Endothelial cell of umbilical vein (primary cell): ENCODE measurements around the gene NCAPG2. TPM values are rescaled to one million over a fixed set of nuclear protein-coding genes. Genes with fewer than 3 reads are reported as not detected.

Experiments used
- BruUV-seq: library from RNA; stranded (reverse); fragments of 400-500 nt; replicated peaks from 2 replicates; lab custom pipeline; 2021; lab: Mats Ljungman, UMichigan
- CTCF ChIA-PET: fragments of 300-600, 350-600 bp; sonication (Branson Sonifier 250); formaldehyde crosslinking; loops from one replicate; lab custom pipeline; 2021; ENCODE audit warnings: antibody characterized with exemption, inconsistent platforms; lab: Charles Lee
- POLR2A ChIA-PET: fragments of 300-600, 350-600 bp; sonication (Branson Sonifier 250); formaldehyde crosslinking; loops from one replicate; lab custom pipeline; 2021; ENCODE audit warnings: antibody characterized with exemption, inconsistent platforms; lab: Charles Lee
- DNase-seq: peaks from one replicate; pipeline ENCODE4 v3.0.0-alpha.2; 2011; ENCODE audit warnings: low read depth, low spot score
- FAIRE-seq: peaks from 2 replicates; lab custom pipeline; 2011; peaks lifted over from hg19 to GRCh38; lab: Jason Lieb, UNC
- H2AFZ ChIP-seq: 2 replicates; pipeline ENCODE4 v1.6.0; 2012; ENCODE audit warnings: low read depth, low read length, control low read depth, inconsistent platforms
- H3K27ac ChIP-seq: 2 replicates; pipeline ENCODE4 v1.5.1; 2011; ENCODE audit warnings: low read depth, mild to moderate bottlenecking, control low read depth, low read length, moderate library complexity; ENCODE audit not compliant: insufficient read depth
- H3K27me3 ChIP-seq, 2 experiments: 2 replicates each; pipeline versions ENCODE4 v1.6.0 to v1.6.1; 2011; ENCODE audit warnings: low read length in 2 of 2, mixed read lengths in 1 of 2; ENCODE audit not compliant: control insufficient read depth in 2 of 2, insufficient read depth in 2 of 2
- H3K36me3 ChIP-seq, 2 experiments: 2 replicates in 1 of 2; 3 replicates in 1 of 2; pipeline ENCODE4 v1.5.1; 2011; ENCODE audit warnings: low read length in 2 of 2, mild to moderate bottlenecking in 1 of 2, moderate library complexity in 1 of 2; ENCODE audit not compliant: control insufficient read depth in 2 of 2, insufficient read depth in 2 of 2; ENCODE audit errors: extremely low read depth in 1 of 2
- H3K4me1 ChIP-seq: 3 replicates; pipeline ENCODE4 v1.5.1; 2011; ENCODE audit warnings: mild to moderate bottlenecking, low read length; ENCODE audit not compliant: control insufficient read depth, insufficient read depth; ENCODE audit errors: extremely low read depth
- H3K4me2 ChIP-seq: 2 replicates; pipeline ENCODE4 v1.6.1; 2011; ENCODE audit warnings: low read length, control low read depth, mixed read lengths; ENCODE audit not compliant: insufficient read depth
- H3K4me3 ChIP-seq, 3 experiments: fragments of 200-600 bp in 1 of 3; sonication (generic), shearing (Covaris generic) in 1 of 3; replicated peaks in 1 of 3; 2 replicates each; pipeline ENCODE4 v1.5.1; 2011 to 2016; ENCODE audit warnings: control low read depth in 3 of 3, low read length in 3 of 3, mild to moderate bottlenecking in 2 of 3, inconsistent platforms in 1 of 3, low read depth in 1 of 3, moderate library complexity in 1 of 3; ENCODE audit not compliant: insufficient read depth in 1 of 3
- H3K79me2 ChIP-seq: 2 replicates; pipeline ENCODE4 v1.6.0; 2012; ENCODE audit warnings: low read length, inconsistent platforms; ENCODE audit not compliant: control insufficient read depth, insufficient read depth
- H3K9ac ChIP-seq: replicated peaks from 2 replicates; pipeline ENCODE3; 2011; ENCODE audit warnings: low read length, control low read depth; ENCODE audit not compliant: insufficient read depth; ENCODE audit errors: extremely low read depth
- H3K9me1 ChIP-seq: replicated peaks from 3 replicates; pipeline ENCODE4 v1.6.0; 2011; ENCODE audit warnings: mild to moderate bottlenecking, low read length; ENCODE audit not compliant: control insufficient read depth, insufficient read depth; ENCODE audit errors: extremely low read depth
- H3K9me3 ChIP-seq: replicated peaks from 2 replicates; pipeline ENCODE4 v1.5.1; 2012; ENCODE audit warnings: low read length, inconsistent platforms; ENCODE audit not compliant: control insufficient read depth, insufficient read depth
- H4K20me1 ChIP-seq: replicated peaks from 2 replicates; pipeline ENCODE3; 2011; ENCODE audit warnings: mild to moderate bottlenecking, low read length; ENCODE audit not compliant: control insufficient read depth, insufficient read depth; ENCODE audit errors: extremely low read depth
- CTCF ChIP-seq, 2 donors: IDR thresholded peaks; 1 replicate in 1 of 2; 2 replicates in 1 of 2; pipeline ENCODE4 v1.5.1; 2011; ENCODE audit warnings: low read length in 2 of 2, mild to moderate bottlenecking in 2 of 2, moderate library complexity in 2 of 2, control low read depth in 1 of 2, inconsistent platforms in 1 of 2, low read depth in 1 of 2; ENCODE audit not compliant: insufficient read depth in 1 of 2; ENCODE audit errors: extremely low read depth in 1 of 2
- FOS ChIP-seq: IDR thresholded peaks from 2 replicates; pipeline ENCODE4 v1.6.1; 2011; ENCODE audit warnings: mild to moderate bottlenecking, low read length, moderate library complexity, borderline replicate concordance; ENCODE audit not compliant: insufficient read depth
- GATA2 ChIP-seq: IDR thresholded peaks from 2 replicates; pipeline ENCODE4 v1.7.0; 2011; ENCODE audit warnings: low read depth, mild to moderate bottlenecking, moderate library complexity, mixed read lengths, low read length; ENCODE audit not compliant: insufficient read length, insufficient read depth
- JUN ChIP-seq: IDR thresholded peaks from 2 replicates; pipeline ENCODE4 v1.6.1; 2011; ENCODE audit warnings: borderline replicate concordance, low read depth; ENCODE audit not compliant: insufficient read length, insufficient read depth
- MAX ChIP-seq: IDR thresholded peaks from 2 replicates; pipeline ENCODE4 v1.6.1; 2011; ENCODE audit not compliant: insufficient read depth, insufficient read length
- dilution Hi-C: fragments of 300-500 bp; cut with MboI; formaldehyde crosslinking; loops from one replicate; pipeline ENCODE4 v1.15.0; 2019; ENCODE audit warnings: low sequenced_read_pairs; ENCODE audit not compliant: extremely low pct_ligation_motif_present
- intact Hi-C: fragments of 100-400 bp; cut with micrococcal nuclease; formaldehyde crosslinking; loops from one replicate; pipeline ENCODE4 v1.10.0; 2022
- polyA plus RNA-seq, 4 experiments: library from polyadenylated mRNA; depleted of rRNA in 3 of 4; stranded (reverse) in 3 of 4; unstranded in 1 of 4; fragments of >200 nt; gene quantifications; 2 replicates each; pipeline versions ENCODE4 v1.2.1 to v1.2.3, GENCODE V29; 2011 to 2012; ENCODE audit warnings: missing spikeins in 1 of 4
- total RNA-seq: library from RNA; stranded (reverse); gene quantifications from 2 replicates; pipeline ENCODE4 v1.2.3, GENCODE V29; 2021

NCAPG2 gene
- total and polyA plus RNA-seq, 2 donors (not counting 3 experiments of a cell fraction or from before 2014, with no cell fraction given), result 19.2 to 62.3 TPM

GRCh38 chr7:158724658-158725505 lies 20.3 kb upstream of the NCAPG2 start:
- H2AFZ ChIP-seq, result no peak overlapping the region
- H3K9me3 ChIP-seq, result no peaks in the 10 kb centered on the region
- POLR2A ChIA-PET, result no interaction called here
- no peak overlapping the region for H3K4me2 ChIP-seq
- no peaks in the 10 kb centered on the region for H3K4me1 ChIP-seq
- FAIRE-seq (no peak), DNase-seq (no peak)
- no TSS peak for BruUV-seq
- TF ChIP-seq MAX (no peak), GATA2 (no peak), JUN (no peak), FOS (no peak), CTCF (IDR thresholded peaks at IDR 0.05; ENCODE audit: extremely low read depth in 1 of 2, insufficient read depth in 1 of 2, low read depth in 1 of 2, low read length in 2 of 2) (no peak)
- CTCF ChIA-PET, result no interaction called here
- no peaks in the 10 kb centered on the region for H3K36me3 ChIP-seq
- no peaks in the 10 kb centered on the region for H4K20me1 ChIP-seq
- no peaks in the 10 kb centered on the region for H3K9me1 ChIP-seq
- no peak overlapping the region for H3K9ac ChIP-seq
- dilution Hi-C loops (no loop called here), intact Hi-C loops (no loop called here)
- no peaks in the 10 kb centered on the region for H3K79me2 ChIP-seq
- H3K27ac ChIP-seq, result no peak overlapping the region
- H3K27me3 ChIP-seq, result no peaks in the 10 kb centered on the region
- no peak overlapping the region for H3K4me3 ChIP-seq
